MM.1S (cell line): Measurements from ENCODE around the gene SSBP4.

ENCODE experiments used
- CTCF ChIP-seq: fragments of 300-600 bp; sonication (generic); IDR thresholded peaks from 2 replicates; pipeline ENCODE4 v1.5.1; 2016; ENCODE audit warnings: antibody characterized with exemption, low read length, mixed read lengths
- EZH2 ChIP-seq: fragments of 300-600 bp; sonication (generic); optimal IDR thresholded peaks from 2 replicates; pipeline ENCODE3; 2017; ENCODE audit warnings: low read depth, mild to moderate bottlenecking, antibody characterized with exemption, low read length, mixed read lengths
- EZH2phosphoT487 ChIP-seq: fragments of 300-600 bp; sonication (generic); IDR thresholded peaks from 2 replicates; pipeline ENCODE4 v1.6.1; 2018; ENCODE audit warnings: antibody characterized with exemption, low read length

GRCh38 chr19:18412610-18413239, 6.5 kb upstream of the SSBP4 start:
- TF ChIP-seq CTCF (no peak), EZH2 (no peak), EZH2phosphoT487 (no peak)
